Kidney capillary endothelial cell (primary cell): Measurements from ENCODE around the gene GPATCH8.
A peak's percentile ranks its signal among the peaks of the same experiment; 100 is the strongest.
"Not testable (repeated sequence)": the region's sequence is repeated elsewhere in the genome, so short reads cannot be mapped to it uniquely, and the experiment has no call there.

Source experiments
- DNase-seq: peaks from one replicate; pipeline ENCODE4 v3.0.0-alpha.2; 2018; ENCODE audit warnings: low spot score

Gene GPATCH8

GRCh38 chr17:44503147-44504029, at the start of gene GPATCH8:
GPATCH8 (minus strand) TSS chr17:44503406; CDS start chr17:44503370, 36 bp downstream.
- DNase-seq: peak; percentile 83

- DNase-seq: no peak
Measured at GRCh38 chr17:44552361-44552760, 49.2 kb upstream of the GPATCH8 start.

- no peak for DNase-seq
Measured at GRCh38 chr17:44549686-44550085, 46.5 kb upstream of the GPATCH8 start.

- no peak for DNase-seq
Measured at GRCh38 chr17:44548376-44549230, 45.4 kb upstream of the GPATCH8 start.

GRCh38 chr17:44547625-44548267, 44.5 kb upstream of the GPATCH8 start:
- DNase-seq: no peak

- DNase-seq: peak; percentile 42
Measured at GRCh38 chr17:44546671-44547606, 43.7 kb upstream of the GPATCH8 start.

- no peak for DNase-seq
Measured at GRCh38 chr17:44543905-44544523, 40.8 kb upstream of the GPATCH8 start.

GRCh38 chr17:44543213-44543904, 40.2 kb upstream of the GPATCH8 start:
- no peak for DNase-seq

GRCh38 chr17:44541884-44542581, 38.8 kb upstream of the GPATCH8 start:
- no peak for DNase-seq

- no peak for DNase-seq
Measured at GRCh38 chr17:44540246-44541084, 37.3 kb upstream of the GPATCH8 start.

- no peak for DNase-seq
Measured at GRCh38 chr17:44539673-44540072, 36.5 kb upstream of the GPATCH8 start.

GRCh38 chr17:44537922-44538321, 34.7 kb upstream of the GPATCH8 start:
- DNase-seq: not testable (repeated sequence)

GRCh38 chr17:44536090-44536953, 33.1 kb upstream of the GPATCH8 start:
- DNase-seq: no peak

- peak; percentile 68 for DNase-seq
Measured at GRCh38 chr17:44533533-44534246, 30.5 kb upstream of the GPATCH8 start.

GRCh38 chr17:44530896-44531418, 27.8 kb upstream of the GPATCH8 start:
- DNase-seq: no peak

GRCh38 chr17:44529864-44530263, 26.7 kb upstream of the GPATCH8 start:
- DNase-seq: no peak

- no peak for DNase-seq
Measured at GRCh38 chr17:44527954-44528353, 24.7 kb upstream of the GPATCH8 start.
